ENCODE data around the gene SPIRE1. TPM values are rescaled to one million over a fixed set of nuclear protein-coding genes. Genes with fewer than 3 reads are reported as not detected.

The SPIRE1 gene
- total and polyA plus RNA-seq, 4 donors: 46.9 to 64.2 (median 56.3) TPM

GRCh38 chr18:12433829-12434540 is 223.9 kb downstream of the SPIRE1 start:
- H3K27me3 ChIP-seq (ENCODE audit: control insufficient read depth, insufficient read depth, low read length): no peaks in the 10 kb centered on the region
- WGBS (ENCODE audit: insufficient coverage): 96% methylated on average over 48 of the region's 51 CpGs

GRCh38 chr18:12432881-12433280 is 225.0 kb downstream of the SPIRE1 start:
- no peaks in the 10 kb centered on the region for H3K4me1 ChIP-seq (ENCODE audit: control insufficient read depth, insufficient read depth, low read length)
- WGBS (ENCODE audit: insufficient coverage): 96% methylated on average over 28 of the region's 31 CpGs
- no peak for DNase-seq (ENCODE audit: low read depth in 4 of 6, low spot score in 6 of 6)
- peaks cover 76% of the 10 kb centered on the region for H3K36me3 ChIP-seq (ENCODE audit: control insufficient read depth, insufficient read depth, low read length)
- H3K27ac ChIP-seq (ENCODE audit: low read depth, low read length): no peak overlapping the region
- no peak overlapping the region for H3K4me3 ChIP-seq (ENCODE audit: low read depth, low read length)
- no peaks in the 10 kb centered on the region for H3K27me3 ChIP-seq (ENCODE audit: control insufficient read depth, insufficient read depth, low read length)
- no peaks in the 10 kb centered on the region for H3K9me3 ChIP-seq (ENCODE audit: control insufficient read depth, insufficient read depth, low read length)

More at GRCh38 chr18:12433829-12434540, 223.9 kb downstream of the SPIRE1 start:
- no peak for DNase-seq (ENCODE audit: low read depth in 4 of 6, low spot score in 6 of 6)
- Histone ChIP-seq H3K27ac (ENCODE audit: low read depth, low read length) (no peak overlapping the region), H3K9me3 (ENCODE audit: control insufficient read depth, insufficient read depth, low read length) (no peaks in the 10 kb centered on the region), H3K4me1 (ENCODE audit: control insufficient read depth, insufficient read depth, low read length) (no peaks in the 10 kb centered on the region), H3K4me3 (ENCODE audit: low read depth, low read length) (no peak overlapping the region), H3K36me3 (ENCODE audit: control insufficient read depth, insufficient read depth, low read length) (peaks cover 66% of the 10 kb centered on the region)

- Histone ChIP-seq H3K4me3 (ENCODE audit: low read depth, low read length) (no peak overlapping the region), H3K36me3 (ENCODE audit: control insufficient read depth, insufficient read depth, low read length) (peaks cover 82% of the 10 kb centered on the region), H3K27ac (ENCODE audit: low read depth, low read length) (no peak overlapping the region), H3K4me1 (ENCODE audit: control insufficient read depth, insufficient read depth, low read length) (no peaks in the 10 kb centered on the region), H3K9me3 (ENCODE audit: control insufficient read depth, insufficient read depth, low read length) (peaks cover 3% of the 10 kb centered on the region), H3K27me3 (ENCODE audit: control insufficient read depth, insufficient read depth, low read length) (no peaks in the 10 kb centered on the region)
- 99% methylated on average over 22 of the region's 22 CpGs for WGBS (ENCODE audit: insufficient coverage)
- DNase-seq (ENCODE audit: low read depth in 4 of 6, low spot score in 6 of 6): no peak
These were observed 225.7 kb downstream of the SPIRE1 start for GRCh38 chr18:12432196-12432595.

DNA sequence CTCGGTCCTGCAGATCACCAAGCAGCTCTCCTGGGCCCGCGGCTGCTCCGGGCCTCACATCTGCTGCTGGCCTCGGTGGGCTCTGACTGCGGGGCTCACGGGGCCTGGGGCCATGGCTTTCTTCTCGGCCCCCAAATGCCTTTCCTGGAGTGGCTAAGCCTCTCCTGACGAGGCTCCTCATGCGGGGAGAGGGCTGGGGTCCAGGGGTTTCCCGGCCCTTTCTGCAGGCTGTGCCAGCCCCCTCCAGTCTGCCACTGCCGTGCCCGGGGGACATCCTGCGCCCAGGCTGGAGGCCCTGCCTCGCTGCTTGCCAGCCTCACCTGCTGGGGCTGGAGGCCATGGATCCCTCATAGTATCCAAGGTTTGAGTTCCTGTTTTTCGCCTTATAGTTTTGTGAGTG is 226.3 kb downstream of the SPIRE1 start:
- Histone ChIP-seq H3K4me1 (ENCODE audit: control insufficient read depth, insufficient read depth, low read length) (no peaks in the 10 kb centered on the region), H3K27me3 (ENCODE audit: control insufficient read depth, insufficient read depth, low read length) (no peaks in the 10 kb centered on the region), H3K36me3 (ENCODE audit: control insufficient read depth, insufficient read depth, low read length) (peaks cover 82% of the 10 kb centered on the region), H3K4me3 (ENCODE audit: low read depth, low read length) (no peak overlapping the region), H3K9me3 (ENCODE audit: control insufficient read depth, insufficient read depth, low read length) (peaks cover 4% of the 10 kb centered on the region), H3K27ac (ENCODE audit: low read depth, low read length) (no peak overlapping the region)
- WGBS (ENCODE audit: insufficient coverage): 95% methylated on average over 13 of the region's 16 CpGs
- no peak for DNase-seq (ENCODE audit: low read depth in 4 of 6, low spot score in 6 of 6)

- Histone ChIP-seq H3K4me1 (ENCODE audit: control insufficient read depth, insufficient read depth, low read length) (no peaks in the 10 kb centered on the region), H3K4me3 (ENCODE audit: low read depth, low read length) (no peak overlapping the region), H3K9me3 (ENCODE audit: control insufficient read depth, insufficient read depth, low read length) (peaks cover 4% of the 10 kb centered on the region), H3K27ac (ENCODE audit: low read depth, low read length) (no peak overlapping the region), H3K27me3 (ENCODE audit: control insufficient read depth, insufficient read depth, low read length) (no peaks in the 10 kb centered on the region), H3K36me3 (ENCODE audit: control insufficient read depth, insufficient read depth, low read length) (peaks cover 76% of the 10 kb centered on the region)
- no peak for DNase-seq (ENCODE audit: low read depth in 4 of 6, low spot score in 6 of 6)
- 90% methylated on average over 8 of the region's 8 CpGs for WGBS (ENCODE audit: insufficient coverage)
These were observed 227.5 kb downstream of the SPIRE1 start for GRCh38 chr18:12430137-12430990.

GRCh38 chr18:12429556-12429955 is 228.4 kb downstream of the SPIRE1 start:
- Histone ChIP-seq H3K4me1 (ENCODE audit: control insufficient read depth, insufficient read depth, low read length) (no peaks in the 10 kb centered on the region), H3K4me3 (ENCODE audit: low read depth, low read length) (no peak overlapping the region), H3K27ac (ENCODE audit: low read depth, low read length) (no peak overlapping the region), H3K27me3 (ENCODE audit: control insufficient read depth, insufficient read depth, low read length) (no peaks in the 10 kb centered on the region), H3K9me3 (ENCODE audit: control insufficient read depth, insufficient read depth, low read length) (peaks cover 4% of the 10 kb centered on the region), H3K36me3 (ENCODE audit: control insufficient read depth, insufficient read depth, low read length) (peaks cover 73% of the 10 kb centered on the region)
- DNase-seq (ENCODE audit: low read depth in 4 of 6, low spot score in 6 of 6): no peak
- 93% methylated on average over 16 of the region's 16 CpGs for WGBS (ENCODE audit: insufficient coverage)

DNA sequence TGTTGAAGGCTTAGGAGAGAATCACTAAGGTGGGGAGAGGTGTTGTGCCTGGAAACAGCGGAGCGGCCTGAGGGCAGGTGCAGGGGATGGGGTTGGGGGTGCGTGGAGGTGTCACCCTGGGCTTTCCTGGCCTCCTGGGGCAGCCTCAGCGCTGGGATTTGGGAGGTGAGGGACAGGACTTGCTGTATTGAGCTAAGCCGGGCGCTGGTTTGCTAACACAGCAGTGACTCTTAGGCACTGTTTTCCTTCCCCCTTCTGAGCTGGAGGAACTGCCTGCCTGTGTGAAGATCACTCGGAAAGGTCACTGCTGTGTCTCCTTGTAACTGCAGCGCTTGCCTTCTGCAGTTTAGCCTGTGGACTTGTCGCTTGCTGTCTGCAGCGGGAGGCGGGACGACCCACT is 229.0 kb downstream of the SPIRE1 start:
- DNase-seq (ENCODE audit: low read depth in 4 of 6, low spot score in 6 of 6): no peak
- H3K4me1 ChIP-seq (ENCODE audit: control insufficient read depth, insufficient read depth, low read length): no peaks in the 10 kb centered on the region
- no peak overlapping the region for H3K4me3 ChIP-seq (ENCODE audit: low read depth, low read length)
- H3K36me3 ChIP-seq (ENCODE audit: control insufficient read depth, insufficient read depth, low read length): peaks cover 66% of the 10 kb centered on the region
- H3K9me3 ChIP-seq (ENCODE audit: control insufficient read depth, insufficient read depth, low read length): peaks cover 4% of the 10 kb centered on the region
- no peak overlapping the region for H3K27ac ChIP-seq (ENCODE audit: low read depth, low read length)
- no peaks in the 10 kb centered on the region for H3K27me3 ChIP-seq (ENCODE audit: control insufficient read depth, insufficient read depth, low read length)
- WGBS (ENCODE audit: insufficient coverage): 85% methylated on average over 12 of the region's 12 CpGs

DNA sequence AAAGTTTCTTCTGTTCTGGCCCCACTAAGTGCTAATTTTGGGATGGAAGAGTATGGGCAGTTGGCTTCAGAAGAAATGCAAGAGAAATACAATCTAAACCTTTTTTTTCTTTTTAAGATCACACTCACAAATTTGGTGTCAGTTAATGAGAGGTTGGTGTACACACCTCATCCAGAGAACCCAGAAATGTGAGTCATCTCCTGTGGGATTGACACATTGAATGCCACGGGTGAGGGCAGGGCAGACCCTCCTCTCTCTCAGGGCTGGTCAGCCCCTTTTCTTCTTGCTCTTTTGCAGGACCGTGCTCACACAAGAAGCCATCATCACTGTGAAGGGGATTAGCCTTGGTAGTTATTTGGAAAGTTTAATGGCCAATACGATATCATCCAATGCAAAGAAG is 231.0 kb downstream of the SPIRE1 start:
- DNase-seq (ENCODE audit: low read depth in 4 of 6, low spot score in 6 of 6): no peak
- Histone ChIP-seq H3K27me3 (ENCODE audit: control insufficient read depth, insufficient read depth, low read length) (no peaks in the 10 kb centered on the region), H3K36me3 (ENCODE audit: control insufficient read depth, insufficient read depth, low read length) (peaks cover 63% of the 10 kb centered on the region), H3K27ac (ENCODE audit: low read depth, low read length) (no peak overlapping the region), H3K4me1 (ENCODE audit: control insufficient read depth, insufficient read depth, low read length) (peaks cover 10% of the 10 kb centered on the region), H3K4me3 (ENCODE audit: low read depth, low read length) (no peak overlapping the region), H3K9me3 (ENCODE audit: control insufficient read depth, insufficient read depth, low read length) (peaks cover 4% of the 10 kb centered on the region)
- WGBS (ENCODE audit: insufficient coverage): 100% methylated on average over 1 of the region's 3 CpGs

DNA sequence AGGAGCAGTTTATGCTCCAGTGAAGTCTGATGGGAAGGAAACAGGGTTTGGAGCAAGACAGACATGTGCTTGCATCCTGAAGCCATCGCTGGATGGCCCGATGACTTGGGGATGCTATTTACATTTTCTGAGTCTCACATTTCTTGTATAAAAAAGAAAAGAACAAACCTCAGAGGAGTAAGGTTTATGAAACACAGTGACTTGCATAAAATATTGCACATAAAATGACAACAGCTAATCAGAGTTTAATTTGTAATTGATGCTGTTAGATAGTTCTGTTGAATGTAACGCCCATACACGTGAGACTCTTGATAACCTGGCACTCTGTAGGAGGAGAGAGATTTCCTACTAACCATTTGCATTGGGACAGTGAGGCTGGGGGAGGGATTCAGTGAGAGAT is 233.7 kb downstream of the SPIRE1 start:
- no peak overlapping the region for H3K27ac ChIP-seq (ENCODE audit: low read depth, low read length)
- peaks cover 4% of the 10 kb centered on the region for H3K9me3 ChIP-seq (ENCODE audit: control insufficient read depth, insufficient read depth, low read length)
- H3K36me3 ChIP-seq (ENCODE audit: control insufficient read depth, insufficient read depth, low read length): peaks cover 37% of the 10 kb centered on the region
- H3K4me1 ChIP-seq (ENCODE audit: control insufficient read depth, insufficient read depth, low read length): peaks cover 28% of the 10 kb centered on the region
- no peaks in the 10 kb centered on the region for H3K27me3 ChIP-seq (ENCODE audit: control insufficient read depth, insufficient read depth, low read length)
- DNase-seq (ENCODE audit: low read depth in 4 of 6, low spot score in 6 of 6): no peak
- WGBS (ENCODE audit: insufficient coverage): no CpG with 5 or more reads among the region's 4 CpGs
- H3K4me3 ChIP-seq (ENCODE audit: low read depth, low read length): no peak overlapping the region

All from spinal cord (tissue), 10 donors.